ENCODE results near the gene DNASE2. TPM values are rescaled to one million over a fixed set of nuclear protein-coding genes. Genes with fewer than 3 reads are reported as not detected.

DNASE2 gene
- total RNA-seq, 1 donor from 2014 or later: 32.6 TPM

GRCh38 chr19:12865746-12866415 is 15.4 kb downstream of the DNASE2 start:
- intact Hi-C loops (cut with micrococcal nuclease): loop anchor here (2.0 kb wide), 1 partner anchor 19 kb away; no protein-coding TSS in a partner anchor

GRCh38 chr19:12864721-12865715 is 16.2 kb downstream of the DNASE2 start:
- intact Hi-C loops (cut with micrococcal nuclease): no loop called here

- intact Hi-C loops (cut with micrococcal nuclease): no loop called here
Observed at GRCh38 chr19:12864143-12864542, 17.1 kb downstream of the DNASE2 start.

- intact Hi-C loops (cut with micrococcal nuclease): no loop called here
Observed at GRCh38 chr19:12859546-12859945, 21.7 kb downstream of the DNASE2 start.

- intact Hi-C loops (cut with micrococcal nuclease): no loop called here
Observed at GRCh38 chr19:12858041-12858928, 23.0 kb downstream of the DNASE2 start.

GRCh38 chr19:12856653-12857052 is 24.6 kb downstream of the DNASE2 start:
- intact Hi-C loops (cut with micrococcal nuclease): no loop called here

GRCh38 chr19:12847159-12848139 is 33.8 kb downstream of the DNASE2 start:
- intact Hi-C loops (cut with micrococcal nuclease): loop anchor here (1.0 to 2.0 kb wide), 6 partner anchors 19 to 283 kb away; no protein-coding TSS in a partner anchor

- intact Hi-C loops (cut with micrococcal nuclease): loop anchor here (1.0 to 2.0 kb wide), 6 partner anchors 20 to 282 kb away; no protein-coding TSS in a partner anchor
Observed at GRCh38 chr19:12846613-12847012, 34.6 kb downstream of the DNASE2 start.

GRCh38 chr19:12843999-12844732 is 37.1 kb downstream of the DNASE2 start:
- intact Hi-C loops (cut with micrococcal nuclease): no loop called here

GRCh38 chr19:12843328-12843727 is 37.9 kb downstream of the DNASE2 start:
- intact Hi-C loops (cut with micrococcal nuclease): no loop called here

GRCh38 chr19:12842511-12842910 is 38.7 kb downstream of the DNASE2 start:
- intact Hi-C loops (cut with micrococcal nuclease): no loop called here

GRCh38 chr19:12841094-12841493 is 40.2 kb downstream of the DNASE2 start:
- intact Hi-C loops (cut with micrococcal nuclease): no loop called here

GRCh38 chr19:12840091-12841079 is 40.9 kb downstream of the DNASE2 start:
- intact Hi-C loops (cut with micrococcal nuclease): loop anchor here (1.0 kb wide), 1 partner anchor 65 kb away; the partner anchor contains the start of gene HOOK2

GRCh38 chr19:12838886-12839756 is 42.1 kb downstream of the DNASE2 start:
- intact Hi-C loops (cut with micrococcal nuclease): loop anchor here (5.0 kb wide), 1 partner anchor 258 kb away; no protein-coding TSS in a partner anchor

- intact Hi-C loops (cut with micrococcal nuclease): loop anchor here (5.0 kb wide), 1 partner anchor 259 kb away; no protein-coding TSS in a partner anchor
Observed at GRCh38 chr19:12838182-12838885, 42.9 kb downstream of the DNASE2 start, which contains the start of gene MAST1. Gene MAST1 (plus strand): TSS chr19:12838515. CDS start chr19:12838573, 58 bp downstream.

GRCh38 chr19:12837225-12837624 is 44.0 kb downstream of the DNASE2 start:
- intact Hi-C loops (cut with micrococcal nuclease): loop anchor here (5.0 kb wide), 1 partner anchor 260 kb away; no protein-coding TSS in a partner anchor
